ENCODE results near the gene LSAMP.

DNA sequence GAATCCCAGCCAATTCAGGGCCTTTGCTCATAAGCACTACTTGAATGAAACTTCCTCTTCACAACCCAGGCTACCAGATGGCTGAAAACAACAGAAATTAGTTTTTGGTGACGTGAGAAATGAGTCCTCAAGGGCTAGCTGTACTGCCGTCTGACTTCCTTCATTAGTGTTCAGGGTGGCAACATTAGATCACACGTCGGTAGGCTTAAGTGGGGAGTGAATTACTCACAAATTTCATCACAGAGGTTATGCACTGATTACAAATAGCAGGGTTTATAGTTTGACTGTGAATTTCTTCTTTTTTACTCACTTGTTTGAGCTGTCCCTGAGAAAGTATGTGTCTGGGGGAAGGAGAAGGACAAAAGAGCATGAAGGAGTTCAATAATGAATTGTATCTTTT lies 424.8 kb downstream of the LSAMP start:
- TF ChIP-seq CTCF (IDR thresholded peaks at IDR 0.05) (no peak), RAD21 (IDR thresholded peaks at IDR 0.05; ENCODE audit: low read length) (no peak), GATA2 (CRISPR knock-in tag; IDR thresholded peaks at IDR 0.05) (no peak), EP300 (IDR thresholded peaks at IDR 0.05; ENCODE audit: borderline replicate concordance in 1 of 2, low read depth in 1 of 2, low read length in 1 of 2) (no peak), JUND (IDR thresholded peaks at IDR 0.05) (no peak), YY1 (IDR thresholded peaks at IDR 0.05; ENCODE audit: low read depth) (no peak), CHD2 (IDR thresholded peaks at IDR 0.05; ENCODE audit: low read length, partially characterized antibody) (no peak), POLR2AphosphoS5 (IDR thresholded peaks at IDR 0.05; ENCODE audit: low read depth, low read length) (no peak), REST (IDR thresholded peaks at IDR 0.05; ENCODE audit: low read depth, low read length) (no peak), SIN3A (IDR thresholded peaks at IDR 0.05; ENCODE audit: borderline replicate concordance, low read depth, low read length) (no peak), SMC3 (IDR thresholded peaks at IDR 0.05; ENCODE audit: low read depth, low read length) (no peak)
- TF ChIP-seq, protein P1, sequence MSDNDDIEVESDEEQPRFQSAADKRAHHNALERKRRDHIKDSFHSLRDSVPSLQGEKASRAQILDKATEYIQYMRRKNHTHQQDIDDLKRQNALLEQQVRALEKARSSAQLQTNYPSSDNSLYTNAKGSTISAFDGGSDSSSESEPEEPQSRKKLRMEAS (IDR thresholded peaks at IDR 0.05; ENCODE audit: low read depth), result no peak
- TF ChIP-seq, protein P2, sequence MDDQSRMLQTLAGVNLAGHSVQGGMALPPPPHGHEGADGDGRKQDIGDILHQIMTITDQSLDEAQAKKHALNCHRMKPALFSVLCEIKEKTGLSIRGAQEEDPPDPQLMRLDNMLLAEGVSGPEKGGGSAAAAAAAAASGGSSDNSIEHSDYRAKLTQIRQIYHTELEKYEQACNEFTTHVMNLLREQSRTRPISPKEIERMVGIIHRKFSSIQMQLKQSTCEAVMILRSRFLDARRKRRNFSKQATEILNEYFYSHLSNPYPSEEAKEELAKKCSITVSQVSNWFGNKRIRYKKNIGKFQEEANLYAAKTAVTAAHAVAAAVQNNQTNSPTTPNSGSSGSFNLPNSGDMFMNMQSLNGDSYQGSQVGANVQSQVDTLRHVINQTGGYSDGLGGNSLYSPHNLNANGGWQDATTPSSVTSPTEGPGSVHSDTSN (IDR thresholded peaks at IDR 0.05), result no peak
- TF ChIP-seq, protein P3, sequence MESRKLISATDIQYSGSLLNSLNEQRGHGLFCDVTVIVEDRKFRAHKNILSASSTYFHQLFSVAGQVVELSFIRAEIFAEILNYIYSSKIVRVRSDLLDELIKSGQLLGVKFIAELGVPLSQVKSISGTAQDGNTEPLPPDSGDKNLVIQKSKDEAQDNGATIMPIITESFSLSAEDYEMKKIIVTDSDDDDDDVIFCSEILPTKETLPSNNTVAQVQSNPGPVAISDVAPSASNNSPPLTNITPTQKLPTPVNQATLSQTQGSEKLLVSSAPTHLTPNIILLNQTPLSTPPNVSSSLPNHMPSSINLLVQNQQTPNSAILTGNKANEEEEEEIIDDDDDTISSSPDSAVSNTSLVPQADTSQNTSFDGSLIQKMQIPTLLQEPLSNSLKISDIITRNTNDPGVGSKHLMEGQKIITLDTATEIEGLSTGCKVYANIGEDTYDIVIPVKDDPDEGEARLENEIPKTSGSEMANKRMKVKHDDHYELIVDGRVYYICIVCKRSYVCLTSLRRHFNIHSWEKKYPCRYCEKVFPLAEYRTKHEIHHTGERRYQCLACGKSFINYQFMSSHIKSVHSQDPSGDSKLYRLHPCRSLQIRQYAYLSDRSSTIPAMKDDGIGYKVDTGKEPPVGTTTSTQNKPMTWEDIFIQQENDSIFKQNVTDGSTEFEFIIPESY (IDR thresholded peaks at IDR 0.05; ENCODE audit: borderline replicate concordance, low read depth), result no peak

Measured in SK-N-SH (cell line).